NCI-H187 treated with DMSO at 0.1 percent for 48 hours (cell line): Measurements from ENCODE around the gene ARL3.

ENCODE experiments used
- DNase-seq: peaks from one replicate; lab custom pipeline; 2025; lab: John Stamatoyannopoulos, UW

The ARL3 gene

GRCh38 chr10:102639537-102639936 lies 74.7 kb downstream of the ARL3 start:
- DNase-seq: no peak

GRCh38 chr10:102635377-102635776 lies 78.8 kb downstream of the ARL3 start:
- no peak for DNase-seq

GRCh38 chr10:102634686-102635085 lies 79.5 kb downstream of the ARL3 start:
- DNase-seq: no peak

GRCh38 chr10:102633848-102634247 lies 80.3 kb downstream of the ARL3 start:
- DNase-seq: no peak

- no peak for DNase-seq
Observed at GRCh38 chr10:102633287-102633686, 80.9 kb downstream of the ARL3 start.

- DNase-seq: no peak
Observed at GRCh38 chr10:102632394-102633111, 81.6 kb downstream of the ARL3 start.

GRCh38 chr10:102631525-102632393 lies 82.4 kb downstream of the ARL3 start:
- DNase-seq: no peak

GRCh38 chr10:102630663-102631062 lies 83.5 kb downstream of the ARL3 start:
- no peak for DNase-seq

GRCh38 chr10:102629661-102630614 lies 84.3 kb downstream of the ARL3 start:
- DNase-seq: no peak

GRCh38 chr10:102628451-102628911 lies 85.7 kb downstream of the ARL3 start:
- DNase-seq: no peak

GRCh38 chr10:102627736-102628293 lies 86.4 kb downstream of the ARL3 start:
- no peak for DNase-seq

- no peak for DNase-seq
Observed at GRCh38 chr10:102627291-102627735, 86.9 kb downstream of the ARL3 start.

GRCh38 chr10:102626026-102626685 lies 88.0 kb downstream of the ARL3 start:
- no peak for DNase-seq

- no peak for DNase-seq
Observed at GRCh38 chr10:102624751-102625645, 89.2 kb downstream of the ARL3 start.

GRCh38 chr10:102624094-102624493 lies 90.1 kb downstream of the ARL3 start:
- DNase-seq: no peak
